NCI-H2029 (cell line): ENCODE measurements around the gene MGAT2.
"Not testable (repeated sequence)": the region's sequence is repeated elsewhere in the genome, so short reads cannot be mapped to it uniquely, and the experiment has no call there.

Source experiments
- DNase-seq: peaks from one replicate; lab custom pipeline; 2025; lab: John Stamatoyannopoulos, UW

MGAT2 gene

GRCh38 chr14:49657500-49657899 lies 36.9 kb downstream of the MGAT2 start:
- not testable (repeated sequence) for DNase-seq

- DNase-seq, result peak; percentile 23
These were observed 39.2 kb downstream of the MGAT2 start for GRCh38 chr14:49659526-49660455.

GRCh38 chr14:49670475-49670874 lies 49.9 kb downstream of the MGAT2 start:
- DNase-seq, result no peak
